AG09309 (cell line): Measurements from ENCODE around the gene SLC39A9.
"Not testable (repeated sequence)": the region's sequence is repeated elsewhere in the genome, so short reads cannot be mapped to it uniquely, and the experiment has no call there.

ENCODE experiments used
- DNase-seq: peaks from one replicate; pipeline ENCODE4 v3.0.0-alpha.2; 2010; ENCODE audit warnings: low read depth
- H3K4me3 ChIP-seq: 2 replicates; pipeline ENCODE4 v1.5.1; 2011; ENCODE audit warnings: mild to moderate bottlenecking, low read depth, low read length, moderate library complexity; ENCODE audit not compliant: control insufficient read depth
- CTCF ChIP-seq: IDR thresholded peaks from 2 replicates; pipeline ENCODE4 v1.5.1; 2011; ENCODE audit warnings: mild to moderate bottlenecking, low read depth, low read length, inconsistent platforms; ENCODE audit not compliant: insufficient read depth, control insufficient read depth; ENCODE audit errors: missing control alignments

The SLC39A9 gene

GRCh38 chr14:69375722-69376121, 22.8 kb upstream of the SLC39A9 start:
- no peak overlapping the region for H3K4me3 ChIP-seq
- DNase-seq = no peak
- no peak for TF ChIP-seq CTCF

GRCh38 chr14:69376439-69376838, 22.1 kb upstream of the SLC39A9 start:
- peak; percentile 53 for DNase-seq
- TF ChIP-seq CTCF = no peak
- no peak overlapping the region for H3K4me3 ChIP-seq

- no peak for TF ChIP-seq CTCF
- DNase-seq = no peak
Observed at GRCh38 chr14:69378274-69378673, 20.2 kb upstream of the SLC39A9 start.

GRCh38 chr14:69387311-69387710, 11.2 kb upstream of the SLC39A9 start:
- no peak for TF ChIP-seq CTCF
- no peak overlapping the region for H3K4me3 ChIP-seq

More at GRCh38 chr14:69378274-69378673, 20.2 kb upstream of the SLC39A9 start:
- no peak overlapping the region for H3K4me3 ChIP-seq

GRCh38 chr14:69391400-69391799, 7.1 kb upstream of the SLC39A9 start:
- H3K4me3 ChIP-seq, DNase-seq: not testable (repeated sequence)

More at GRCh38 chr14:69387311-69387710, 11.2 kb upstream of the SLC39A9 start:
- no peak for DNase-seq

GRCh38 chr14:69392481-69392880, 6.0 kb upstream of the SLC39A9 start:
- H3K4me3 ChIP-seq = no peak overlapping the region
- TF ChIP-seq CTCF = no peak
- DNase-seq = no peak

GRCh38 chr14:69395929-69396328, 2.6 kb upstream of the SLC39A9 start:
- H3K4me3 ChIP-seq = no peak overlapping the region
- no peak for TF ChIP-seq CTCF
- no peak for DNase-seq

GRCh38 chr14:69398818-69399210, 322 bp downstream of the SLC39A9 start:
- DNase-seq = no peak
- TF ChIP-seq CTCF = no peak
- H3K4me3 ChIP-seq = peak overlapping the region; percentile 91
